HG03378 (cell line): ENCODE data around the gene PCDHB5.
"Not testable (repeated sequence)": the region's sequence is repeated elsewhere in the genome, so short reads cannot be mapped to it uniquely, and the experiment has no call there.

ENCODE experiments used
- ATAC-seq: cut with Tn5 transposase; IDR thresholded peaks from one replicate; pipeline ENCODE4 v1.9.1; 2021; ENCODE audit warnings: mild to moderate bottlenecking, moderate library complexity; ENCODE audit not compliant: unreplicated experiment

The PCDHB5 gene

DNA sequence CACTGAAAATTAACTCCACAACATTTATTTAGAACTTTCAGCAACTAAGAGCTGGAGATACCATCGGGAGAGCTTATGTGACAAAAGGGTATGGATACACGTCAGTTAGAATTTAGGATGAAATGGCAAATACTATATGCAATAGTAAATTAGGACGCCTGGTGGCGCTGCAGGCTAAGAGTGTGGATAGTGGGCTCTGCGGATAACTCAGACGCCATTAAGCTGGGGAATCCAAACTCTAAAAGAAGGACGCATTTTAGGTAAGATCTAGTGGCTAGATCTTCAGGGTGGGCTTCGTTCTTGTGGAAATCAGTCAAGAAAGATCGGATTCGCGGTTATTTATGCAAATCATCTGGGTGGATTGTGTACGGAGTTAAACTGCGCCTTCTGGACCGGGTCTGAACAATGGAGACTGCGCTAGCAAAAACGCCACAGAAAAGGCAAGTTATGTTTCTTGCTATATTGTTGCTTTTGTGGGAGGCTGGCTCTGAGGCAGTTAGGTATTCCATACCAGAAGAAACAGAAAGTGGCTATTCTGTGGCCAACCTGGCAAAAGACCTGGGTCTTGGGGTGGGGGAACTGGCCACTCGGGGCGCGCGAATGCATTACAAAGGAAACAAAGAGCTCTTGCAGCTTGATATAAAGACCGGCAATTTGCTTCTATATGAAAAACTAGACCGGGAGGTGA lies at the start of gene PCDHB5:
Gene PCDHB5, plus strand, starts transcription at position 177 of the 688 bp plus-strand sequence. Its CDS starts 229 bp downstream, at position 406.
- no peak for ATAC-seq

DNA sequence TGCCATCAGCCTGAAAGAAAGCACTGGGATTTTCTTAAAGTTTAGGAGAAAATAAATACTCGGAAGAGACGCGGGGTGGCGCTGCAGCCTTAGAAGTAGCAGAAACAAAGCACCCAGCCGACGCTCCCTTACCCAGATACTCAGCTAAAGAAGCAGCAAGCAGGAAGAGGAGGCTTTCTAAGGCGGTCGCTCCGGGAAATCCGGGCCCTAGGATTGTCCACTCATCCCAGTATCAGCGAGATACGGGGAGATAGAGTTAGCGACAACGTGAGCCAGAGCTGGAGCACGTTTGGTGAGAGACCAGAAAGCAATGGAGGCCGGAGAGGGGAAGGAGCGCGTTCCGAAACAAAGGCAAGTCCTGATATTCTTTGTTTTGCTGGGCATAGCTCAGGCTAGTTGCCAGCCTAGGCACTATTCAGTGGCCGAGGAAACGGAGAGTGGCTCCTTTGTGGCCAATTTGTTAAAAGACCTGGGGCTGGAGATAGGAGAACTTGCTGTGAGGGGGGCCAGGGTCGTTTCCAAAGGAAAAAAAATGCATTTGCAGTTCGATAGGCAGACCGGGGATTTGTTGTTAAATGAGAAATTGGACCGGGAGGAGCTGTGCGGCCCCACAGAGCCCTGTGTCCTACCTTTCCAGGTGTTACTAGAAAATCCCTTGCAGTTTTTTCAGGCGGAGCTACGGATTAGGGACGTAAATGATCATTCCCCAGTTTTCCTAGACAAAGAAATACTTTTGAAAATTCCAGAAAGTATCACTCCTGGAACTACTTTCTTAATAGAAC lies 40.3 kb upstream of the PCDHB5 start, which contains the start of gene PCDHB2:
Gene PCDHB2, plus strand, starts transcription at position 135 of the 782 bp plus-strand sequence. Its CDS starts 176 bp downstream, at position 311.
- no peak for ATAC-seq

DNA sequence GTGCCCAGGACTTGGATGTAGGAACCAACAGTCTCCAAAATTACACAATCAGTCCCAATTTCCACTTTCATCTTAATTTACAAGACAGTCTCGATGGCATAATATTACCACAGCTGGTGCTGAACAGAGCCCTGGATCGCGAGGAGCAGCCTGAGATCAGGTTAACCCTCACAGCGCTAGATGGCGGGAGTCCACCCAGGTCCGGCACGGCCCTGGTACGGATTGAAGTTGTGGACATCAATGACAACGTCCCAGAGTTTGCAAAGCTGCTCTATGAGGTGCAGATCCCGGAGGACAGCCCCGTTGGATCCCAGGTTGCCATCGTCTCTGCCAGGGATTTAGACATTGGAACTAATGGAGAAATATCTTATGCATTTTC lies 39.8 kb upstream of the PCDHB5 start:
- ATAC-seq: no peak

DNA sequence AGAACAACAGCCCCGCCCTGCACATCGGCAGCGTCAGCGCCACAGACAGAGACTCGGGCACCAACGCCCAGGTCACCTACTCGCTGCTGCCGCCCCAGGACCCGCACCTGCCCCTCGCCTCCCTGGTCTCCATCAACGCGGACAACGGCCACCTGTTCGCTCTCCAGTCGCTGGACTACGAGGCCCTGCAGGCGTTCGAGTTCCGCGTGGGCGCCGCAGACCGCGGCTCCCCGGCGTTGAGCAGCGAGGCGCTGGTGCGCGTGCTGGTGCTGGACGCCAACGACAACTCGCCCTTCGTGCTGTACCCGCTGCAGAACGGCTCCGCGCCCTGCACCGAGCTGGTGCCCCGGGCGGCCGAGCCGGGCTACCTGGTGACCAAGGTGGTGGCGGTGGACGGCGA lies 38.8 kb upstream of the PCDHB5 start:
- not testable (repeated sequence) for ATAC-seq

DNA sequence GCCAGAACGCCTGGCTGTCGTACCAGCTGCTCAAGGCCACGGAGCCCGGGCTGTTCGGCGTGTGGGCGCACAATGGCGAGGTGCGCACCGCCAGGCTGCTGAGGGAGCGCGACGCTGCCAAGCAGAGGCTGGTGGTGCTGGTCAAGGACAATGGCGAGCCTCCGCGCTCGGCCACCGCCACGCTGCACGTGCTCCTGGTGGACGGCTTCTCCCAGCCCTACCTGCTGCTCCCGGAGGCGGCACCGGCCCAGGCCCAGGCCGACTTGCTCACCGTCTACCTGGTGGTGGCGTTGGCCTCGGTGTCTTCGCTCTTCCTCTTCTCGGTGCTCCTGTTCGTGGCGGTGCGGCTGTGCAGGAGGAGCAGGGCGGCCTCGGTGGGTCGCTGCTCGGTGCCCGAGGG lies 38.4 kb upstream of the PCDHB5 start:
- ATAC-seq: not testable (repeated sequence)

DNA sequence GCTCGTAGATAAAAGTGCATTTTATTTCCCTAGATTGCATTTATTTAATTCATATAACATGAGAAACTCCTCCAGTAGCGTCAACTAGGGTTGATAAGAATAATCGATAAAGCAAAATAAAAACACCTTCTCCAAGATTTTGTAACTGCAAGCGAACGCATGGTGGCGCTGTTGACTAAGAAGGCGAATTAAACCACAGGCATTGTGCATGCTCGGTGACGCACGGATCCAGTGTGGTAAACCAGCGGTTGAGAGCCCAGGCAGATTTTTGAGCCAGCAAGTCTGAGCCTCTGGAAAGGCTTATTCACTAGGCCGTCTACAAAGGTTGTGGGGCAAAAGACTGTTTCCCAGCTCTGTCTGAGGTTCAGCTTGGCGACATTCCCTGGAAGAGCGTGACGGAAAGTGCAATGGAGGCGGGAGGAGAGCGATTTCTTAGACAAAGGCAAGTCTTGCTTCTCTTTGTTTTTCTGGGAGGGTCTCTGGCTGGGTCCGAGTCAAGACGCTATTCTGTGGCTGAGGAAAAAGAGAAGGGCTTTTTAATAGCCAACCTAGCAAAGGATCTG lies 34.7 kb upstream of the PCDHB5 start, which contains the start of gene PCDHB3:
Gene PCDHB3, plus strand, starts transcription at position 231 of the 563 bp plus-strand sequence. Its CDS starts 177 bp downstream, at position 408.
- no peak for ATAC-seq

DNA sequence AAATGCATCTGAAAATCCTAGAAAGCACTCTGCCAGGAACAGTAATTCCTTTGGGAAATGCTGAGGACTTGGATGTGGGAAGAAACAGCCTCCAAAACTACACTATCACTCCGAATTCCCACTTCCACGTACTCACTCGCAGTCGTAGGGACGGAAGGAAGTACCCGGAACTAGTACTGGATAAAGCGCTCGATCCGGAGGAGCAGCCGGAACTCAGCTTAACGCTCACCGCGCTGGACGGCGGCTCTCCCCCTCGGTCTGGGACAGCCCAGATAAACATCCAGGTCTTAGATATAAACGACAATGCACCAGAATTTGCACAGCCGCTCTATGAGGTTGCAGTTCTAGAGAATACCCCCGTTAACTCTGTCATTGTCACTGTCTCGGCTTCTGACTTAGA lies 33.9 kb upstream of the PCDHB5 start:
- no peak for ATAC-seq

DNA sequence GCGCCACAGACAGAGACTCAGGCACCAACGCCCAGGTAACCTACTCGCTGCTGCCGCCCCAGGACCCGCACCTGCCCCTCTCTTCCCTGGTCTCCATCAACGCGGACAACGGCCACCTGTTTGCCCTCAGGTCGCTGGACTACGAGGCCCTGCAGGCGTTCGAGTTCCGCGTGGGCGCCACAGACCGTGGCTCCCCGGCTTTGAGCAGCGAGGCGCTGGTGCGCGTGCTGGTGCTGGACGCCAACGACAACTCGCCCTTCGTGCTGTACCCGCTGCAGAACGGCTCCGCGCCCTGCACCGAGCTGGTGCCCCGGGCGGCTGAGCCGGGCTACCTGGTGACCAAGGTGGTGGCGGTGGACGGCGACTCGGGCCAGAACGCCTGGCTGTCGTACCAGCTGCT lies 32.9 kb upstream of the PCDHB5 start:
- ATAC-seq: not testable (repeated sequence)

DNA sequence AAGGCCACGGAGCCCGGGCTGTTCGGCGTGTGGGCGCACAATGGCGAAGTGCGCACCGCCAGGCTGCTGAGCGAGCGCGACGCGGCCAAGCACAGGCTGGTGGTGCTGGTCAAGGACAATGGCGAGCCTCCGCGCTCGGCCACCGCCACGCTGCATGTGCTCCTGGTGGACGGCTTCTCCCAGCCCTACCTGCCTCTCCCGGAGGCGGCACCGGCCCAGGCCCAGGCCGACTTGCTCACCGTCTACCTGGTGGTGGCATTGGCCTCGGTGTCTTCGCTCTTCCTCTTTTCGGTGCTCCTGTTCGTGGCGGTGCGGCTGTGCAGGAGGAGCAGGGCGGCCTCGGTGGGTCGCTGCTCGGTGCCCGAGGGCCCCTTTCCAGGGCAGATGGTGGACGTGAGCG lies 32.5 kb upstream of the PCDHB5 start:
- not testable (repeated sequence) for ATAC-seq

DNA sequence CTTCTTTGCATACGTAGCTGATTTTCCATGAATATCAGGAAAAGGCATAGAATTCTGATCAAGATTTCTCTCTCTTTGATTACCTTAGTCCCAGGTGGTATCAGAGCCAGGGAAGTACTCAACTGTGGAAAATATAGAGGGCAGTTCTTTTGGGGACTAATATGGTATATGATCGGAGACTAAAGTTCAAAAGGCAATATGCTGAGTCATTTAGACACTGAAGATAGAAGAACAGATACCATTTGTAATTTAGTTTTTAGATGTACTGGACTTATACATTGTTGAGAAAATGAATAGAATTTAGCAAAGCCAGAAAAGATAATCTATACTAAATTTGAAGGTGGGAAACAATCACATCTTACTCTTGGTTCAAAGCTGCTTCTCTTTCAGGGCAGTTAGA lies 29.7 kb upstream of the PCDHB5 start:
- no peak for ATAC-seq

DNA sequence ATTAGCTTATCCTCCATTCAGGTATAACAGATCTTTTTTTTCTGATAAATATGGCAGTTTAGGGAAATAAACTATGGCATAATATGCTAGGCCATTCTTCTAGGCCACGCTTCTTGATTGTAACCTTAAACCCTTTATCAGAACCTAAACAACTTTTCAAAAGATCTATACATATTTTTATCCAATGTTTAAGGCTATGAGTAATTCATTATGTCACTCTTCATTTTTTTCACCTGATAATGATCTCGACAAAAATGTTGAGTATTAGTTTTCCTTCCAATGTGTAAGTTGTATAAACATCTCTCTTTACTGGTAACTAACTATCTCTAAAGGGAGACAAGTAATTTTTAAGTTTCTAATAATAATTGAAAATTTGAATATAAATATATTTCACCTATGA lies 15.8 kb upstream of the PCDHB5 start:
- ATAC-seq: no peak

DNA sequence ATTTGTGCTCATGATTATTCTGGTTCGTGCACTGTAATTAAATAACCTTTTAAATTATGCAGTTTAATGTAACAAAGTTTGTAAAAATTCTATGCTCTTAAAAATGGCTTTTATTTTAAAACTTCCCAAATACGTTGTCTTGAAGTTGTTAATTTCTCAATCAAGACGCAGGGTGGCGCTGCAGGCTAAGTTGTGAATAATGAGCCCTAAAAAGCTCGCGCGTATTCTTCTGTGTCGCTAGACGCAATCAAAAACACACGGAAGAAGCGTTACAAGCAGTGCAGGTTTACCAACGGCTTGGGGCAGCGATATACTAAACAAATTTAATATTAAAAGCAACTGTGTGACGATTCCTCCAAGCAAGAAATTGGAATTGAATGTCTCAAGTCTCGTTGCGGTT lies 13.4 kb upstream of the PCDHB5 start, which contains the start of gene PCDHB4:
Gene PCDHB4, plus strand, starts transcription at position 256 of the 400 bp plus-strand sequence. CDS start 181 bp downstream, outside the sequence.
- ATAC-seq: no peak

DNA sequence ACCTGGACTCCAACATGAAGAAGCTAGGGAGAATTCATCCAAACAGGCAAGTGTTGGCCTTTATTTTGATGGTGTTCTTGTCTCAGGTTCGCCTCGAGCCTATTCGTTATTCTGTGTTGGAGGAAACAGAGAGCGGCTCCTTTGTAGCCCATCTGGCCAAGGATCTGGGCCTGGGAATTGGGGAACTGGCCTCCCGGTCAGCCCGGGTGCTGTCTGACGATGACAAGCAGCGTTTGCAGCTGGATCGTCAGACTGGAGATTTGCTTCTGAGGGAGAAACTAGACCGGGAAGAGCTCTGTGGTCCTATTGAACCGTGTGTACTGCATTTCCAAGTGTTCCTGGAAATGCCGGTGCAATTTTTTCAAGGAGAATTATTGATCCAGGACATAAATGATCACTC lies 13.0 kb upstream of the PCDHB5 start:
- no peak for ATAC-seq

DNA sequence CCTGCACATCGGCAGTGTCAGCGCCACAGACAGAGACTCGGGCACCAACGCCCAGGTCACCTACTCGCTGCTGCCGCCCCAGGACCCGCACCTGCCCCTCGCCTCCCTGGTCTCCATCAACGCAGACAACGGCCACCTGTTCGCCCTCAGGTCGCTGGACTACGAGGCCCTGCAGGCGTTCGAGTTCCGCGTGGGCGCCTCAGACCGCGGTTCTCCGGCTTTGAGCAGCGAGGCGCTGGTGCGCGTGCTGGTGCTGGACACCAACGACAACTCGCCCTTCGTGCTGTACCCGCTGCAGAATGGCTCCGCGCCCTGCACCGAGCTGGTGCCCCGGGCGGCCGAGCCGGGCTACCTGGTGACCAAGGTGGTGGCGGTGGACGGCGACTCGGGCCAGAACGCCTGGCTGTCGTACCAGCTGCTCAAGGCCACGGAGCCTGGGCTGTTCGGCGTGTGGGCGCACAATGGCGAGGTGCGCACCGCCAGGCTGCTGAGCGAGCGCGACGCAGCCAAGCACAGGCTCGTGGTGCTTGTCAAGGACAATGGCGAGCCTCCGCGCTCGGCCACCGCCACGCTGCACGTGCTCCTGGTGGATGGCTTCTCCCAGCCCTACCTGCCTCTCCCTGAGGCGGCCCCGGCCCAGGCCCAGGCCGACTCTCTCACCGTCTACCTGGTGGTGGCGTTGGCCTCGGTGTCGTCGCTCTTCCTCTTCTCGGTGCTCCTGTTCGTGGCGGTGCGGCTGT lies 11.4 kb upstream of the PCDHB5 start:
- ATAC-seq: not testable (repeated sequence)

DNA sequence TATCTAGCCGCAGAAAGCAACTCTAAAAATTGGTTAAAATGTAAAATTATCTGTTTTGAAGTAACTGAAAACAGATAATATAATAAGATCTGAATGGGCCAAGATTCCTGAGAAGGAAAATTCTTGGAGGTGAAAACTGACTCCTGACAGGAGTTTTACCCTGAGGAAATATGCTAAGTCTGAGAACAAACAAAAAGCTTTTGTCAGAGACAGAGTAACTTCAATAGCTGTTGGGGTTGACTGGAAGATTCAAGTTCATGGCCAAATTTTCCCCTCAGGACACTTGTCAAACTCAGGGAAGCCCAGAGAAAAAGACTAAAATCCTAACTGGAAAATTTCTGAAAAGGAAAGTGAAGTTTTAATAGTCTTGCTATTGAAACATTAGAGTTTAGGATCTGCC lies 7.7 kb upstream of the PCDHB5 start:
- no peak for ATAC-seq

DNA sequence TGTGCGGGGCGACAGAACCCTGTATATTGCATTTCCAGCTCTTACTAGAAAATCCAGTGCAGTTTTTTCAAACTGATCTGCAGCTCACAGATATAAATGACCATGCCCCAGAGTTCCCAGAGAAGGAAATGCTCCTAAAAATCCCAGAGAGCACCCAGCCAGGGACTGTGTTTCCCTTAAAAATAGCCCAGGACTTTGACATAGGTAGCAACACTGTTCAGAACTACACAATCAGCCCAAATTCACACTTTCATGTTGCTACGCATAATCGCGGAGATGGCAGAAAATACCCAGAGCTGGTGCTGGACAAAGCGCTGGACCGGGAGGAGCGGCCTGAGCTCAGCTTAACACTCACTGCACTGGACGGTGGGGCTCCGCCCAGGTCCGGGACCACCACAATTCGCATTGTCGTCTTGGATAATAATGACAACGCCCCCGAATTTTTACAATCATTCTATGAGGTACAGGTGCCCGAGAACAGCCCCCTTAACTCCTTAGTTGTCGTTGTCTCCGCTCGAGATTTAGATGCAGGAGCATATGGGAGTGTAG lies 786 bp downstream of the PCDHB5 start:
- no peak for ATAC-seq

DNA sequence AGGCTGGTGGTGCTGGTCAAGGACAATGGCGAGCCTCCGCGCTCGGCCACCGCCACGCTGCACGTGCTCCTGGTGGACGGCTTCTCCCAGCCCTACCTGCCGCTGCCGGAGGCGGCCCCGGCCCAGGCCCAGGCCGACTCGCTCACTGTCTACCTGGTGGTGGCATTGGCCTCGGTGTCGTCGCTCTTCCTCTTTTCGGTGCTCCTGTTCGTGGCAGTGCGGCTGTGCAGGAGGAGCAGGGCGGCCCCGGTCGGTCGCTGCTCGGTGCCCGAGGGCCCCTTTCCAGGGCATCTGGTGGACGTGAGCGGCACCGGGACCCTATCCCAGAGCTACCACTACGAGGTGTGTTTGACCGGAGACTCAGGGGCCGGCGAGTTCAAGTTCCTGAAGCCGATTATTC lies 2.3 kb downstream of the PCDHB5 start:
- ATAC-seq: not testable (repeated sequence)

DNA sequence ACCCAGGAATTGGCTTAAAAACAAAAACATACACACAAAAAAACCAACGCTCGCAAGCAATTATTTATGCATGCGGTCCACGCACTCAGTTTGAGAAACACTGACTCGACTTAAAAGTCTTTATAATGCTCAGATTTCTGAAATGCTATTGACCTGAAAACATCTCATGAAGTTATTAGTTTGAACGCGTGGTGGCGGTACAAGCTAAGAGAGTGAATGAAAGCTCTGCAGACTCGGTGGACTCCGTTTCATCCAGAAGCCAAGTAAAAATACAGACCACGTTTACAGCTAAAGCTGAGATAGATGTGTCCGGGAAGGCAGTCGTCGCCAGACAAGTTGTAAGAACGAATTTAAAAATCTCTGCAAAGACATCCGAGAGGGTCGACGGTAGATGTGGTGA lies 14.8 kb downstream of the PCDHB5 start, which contains the start of gene PCDHB6:
Gene PCDHB6, plus strand, starts transcription at position 246 of the 400 bp plus-strand sequence. CDS start 201 bp downstream, outside the sequence.
- no peak for ATAC-seq

DNA sequence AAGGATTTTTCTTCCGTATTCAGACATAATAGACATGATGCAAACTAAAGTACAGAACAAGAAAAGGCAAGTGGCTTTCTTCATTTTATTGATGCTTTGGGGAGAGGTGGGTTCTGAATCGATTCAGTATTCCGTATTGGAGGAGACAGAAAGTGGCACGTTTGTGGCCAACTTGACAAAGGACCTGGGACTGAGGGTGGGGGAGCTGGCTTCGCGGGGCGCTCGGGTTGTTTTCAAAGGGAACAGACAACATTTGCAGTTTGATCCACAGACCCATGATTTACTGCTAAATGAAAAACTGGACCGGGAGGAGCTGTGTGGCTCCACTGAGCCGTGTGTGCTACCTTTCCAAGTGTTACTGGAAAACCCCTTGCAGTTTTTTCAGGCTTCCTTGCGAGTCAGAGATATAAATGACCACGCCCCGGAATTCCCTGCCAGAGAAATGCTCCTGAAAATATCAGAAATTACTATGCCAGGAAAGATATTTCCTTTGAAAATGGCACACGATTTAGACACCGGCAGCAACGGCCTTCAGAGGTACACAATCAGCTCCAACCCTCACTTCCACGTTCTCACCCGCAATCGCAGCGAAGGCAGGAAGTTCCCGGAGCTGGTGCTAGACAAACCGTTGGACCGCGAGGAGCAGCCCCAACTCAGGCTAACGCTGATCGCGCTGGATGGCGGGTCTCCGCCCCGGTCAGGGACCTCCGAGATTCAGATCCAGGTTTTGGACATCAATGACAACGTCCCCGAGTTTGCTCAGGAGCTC lies 15.4 kb downstream of the PCDHB5 start:
- no peak for ATAC-seq

DNA sequence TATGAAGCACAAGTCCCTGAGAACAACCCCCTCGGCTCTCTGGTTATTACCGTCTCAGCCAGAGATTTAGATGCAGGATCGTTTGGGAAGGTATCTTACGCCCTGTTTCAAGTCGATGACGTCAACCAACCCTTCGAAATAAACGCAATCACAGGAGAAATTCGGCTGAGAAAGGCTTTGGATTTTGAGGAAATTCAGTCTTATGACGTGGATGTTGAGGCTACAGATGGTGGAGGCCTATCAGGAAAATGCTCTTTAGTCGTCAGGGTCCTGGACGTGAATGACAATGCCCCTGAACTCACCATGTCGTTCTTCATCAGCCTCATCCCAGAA lies 16.0 kb downstream of the PCDHB5 start:
- ATAC-seq: no peak
